ENCODE measurements around the gene PTPN18. TPM values are rescaled to one million over a fixed set of nuclear protein-coding genes. Genes with fewer than 3 reads are reported as not detected.

PTPN18 gene
- total RNA-seq, 1 experiment from 2014 or later = 34.4 TPM

GRCh38 chr2:130334026-130334425 is 21.8 kb upstream of the PTPN18 start:
- CTCF ChIA-PET = interaction anchor here (0.7 to 9.2 kb wide), 13 partner anchors 9 to 495 kb away, joined by 3 to 90 read pairs (median 3); partner anchors contain the start of genes IMP4, MZT2B and SMPD4
- H3K4me3 Mint-ChIP-seq (ENCODE audit: unreplicated experiment) = no peak overlapping the region
- BruUV-seq (replicated peaks) = no TSS peak
- no peak for TF ChIP-seq CTCF (IDR thresholded peaks at IDR 0.05; ENCODE audit: unreplicated experiment)
- H3K27ac Mint-ChIP-seq (ENCODE audit: low read depth, unreplicated experiment) = no peak overlapping the region
- H3K27me3 Mint-ChIP-seq (ENCODE audit: insufficient read depth, unreplicated experiment) = no peaks in the 10 kb centered on the region
- peaks cover 6% of the 10 kb centered on the region for H3K4me1 Mint-ChIP-seq (ENCODE audit: insufficient read depth, unreplicated experiment)
- POLR2A ChIA-PET = interaction anchor here (1.2 to 2.3 kb wide), 3 partner anchors 8 to 153 kb away, joined by 4 to 24 read pairs (median 8); partner anchors contain the start of genes IMP4, MZT2B and SMPD4
- peaks cover 18% of the 10 kb centered on the region for H3K36me3 Mint-ChIP-seq (ENCODE audit: insufficient read depth, unreplicated experiment)
- DNase-seq (ENCODE audit: unreplicated experiment) = no peak
- H3K9me3 Mint-ChIP-seq (ENCODE audit: unreplicated experiment) = no peaks in the 10 kb centered on the region
- intact Hi-C loops (cut with micrococcal nuclease) = loop anchor here (5.0 kb wide), 1 partner anchor 412 kb away; no protein-coding TSS in a partner anchor

- intact Hi-C loops (cut with micrococcal nuclease) = no loop called here
- TF ChIP-seq CTCF (IDR thresholded peaks at IDR 0.05; ENCODE audit: unreplicated experiment) = no peak
- BruUV-seq (replicated peaks) = no TSS peak
- no peaks in the 10 kb centered on the region for H3K27me3 Mint-ChIP-seq (ENCODE audit: insufficient read depth, unreplicated experiment)
- H3K9me3 Mint-ChIP-seq (ENCODE audit: unreplicated experiment) = no peaks in the 10 kb centered on the region
- H3K4me3 Mint-ChIP-seq (ENCODE audit: unreplicated experiment) = no peak overlapping the region
- POLR2A ChIA-PET = interaction anchor here (2.1 kb wide), 1 partner anchor 153 kb away, joined by 8 read pairs; the partner anchor contains the start of gene MZT2B
- no peak for DNase-seq (ENCODE audit: unreplicated experiment)
- no peak overlapping the region for H3K27ac Mint-ChIP-seq (ENCODE audit: low read depth, unreplicated experiment)
- H3K36me3 Mint-ChIP-seq (ENCODE audit: insufficient read depth, unreplicated experiment) = peaks cover 18% of the 10 kb centered on the region
- peaks cover 10% of the 10 kb centered on the region for H3K4me1 Mint-ChIP-seq (ENCODE audit: insufficient read depth, unreplicated experiment)
- CTCF ChIA-PET = interaction anchor here (0.6 to 9.2 kb wide), 3 partner anchors 13 to 164 kb away, joined by 3 to 90 read pairs (median 3); partner anchors contain the start of genes MZT2B and SMPD4
Measured at GRCh38 chr2:130335226-130335625, 20.6 kb upstream of the PTPN18 start.

DNA sequence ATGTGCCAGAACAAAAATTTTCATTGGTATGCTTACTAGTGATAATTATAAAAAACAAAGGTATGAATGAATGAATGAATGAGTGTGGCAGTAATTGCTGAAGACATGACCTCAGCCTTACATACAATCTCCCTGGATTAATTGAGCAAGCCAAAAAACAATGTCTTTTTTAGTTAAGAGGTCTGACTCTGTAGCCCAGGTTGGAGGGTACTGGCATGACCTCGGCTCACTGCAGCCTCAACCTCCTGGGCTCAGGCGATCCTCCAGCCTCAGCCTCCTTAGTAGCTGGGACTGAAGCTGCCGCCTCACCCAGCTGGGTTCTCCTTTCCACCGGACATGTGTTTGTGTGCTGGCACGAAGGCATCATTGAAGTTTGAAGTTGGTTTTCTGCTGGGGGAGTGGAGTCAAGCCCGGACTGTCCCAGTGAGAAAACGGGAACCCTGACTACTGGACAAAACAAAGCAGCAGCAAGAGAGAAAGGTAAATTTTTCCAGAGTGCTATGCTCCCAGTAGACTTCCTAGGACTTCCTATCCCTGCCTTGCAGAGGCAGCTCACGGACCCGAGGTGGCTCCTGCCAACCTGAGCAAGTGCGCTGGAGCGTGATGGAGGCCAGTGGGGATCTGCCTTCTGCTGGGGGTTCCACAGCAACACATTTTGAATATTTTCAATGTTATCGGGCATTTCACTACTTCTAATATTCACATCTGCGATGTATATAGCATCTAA is 19.5 kb upstream of the PTPN18 start:
- intact Hi-C loops (cut with micrococcal nuclease) = no loop called here
- Mint-ChIP-seq H3K27ac (ENCODE audit: low read depth, unreplicated experiment) (no peak overlapping the region), H3K36me3 (ENCODE audit: insufficient read depth, unreplicated experiment) (peaks cover 18% of the 10 kb centered on the region), H3K9me3 (ENCODE audit: unreplicated experiment) (no peaks in the 10 kb centered on the region), H3K27me3 (ENCODE audit: insufficient read depth, unreplicated experiment) (no peaks in the 10 kb centered on the region), H3K4me1 (ENCODE audit: insufficient read depth, unreplicated experiment) (peaks cover 15% of the 10 kb centered on the region), H3K4me3 (ENCODE audit: unreplicated experiment) (no peak overlapping the region)
- no peak for DNase-seq (ENCODE audit: unreplicated experiment)
- no peak for TF ChIP-seq CTCF (IDR thresholded peaks at IDR 0.05; ENCODE audit: unreplicated experiment)
- ChIA-PET POLR2A (interaction anchor here (0.7 to 1.8 kb wide), 3 partner anchors 8 to 186 kb away, joined by 3 to 6 read pairs (median 4); partner anchors contain the start of gene SMPD4), CTCF (interaction anchor here (9.2 kb wide), 1 partner anchor 154 kb away, joined by 90 read pairs; the partner anchor contains the start of genes MZT2B and SMPD4)
- no TSS peak for BruUV-seq (replicated peaks)

Measured in MCF 10A (cell line).